GM10266 (cell line): ENCODE data around the gene TTLL11.
"Not testable (repeated sequence)": the region's sequence is repeated elsewhere in the genome, so short reads cannot be mapped to it uniquely, and the experiment has no call there.

ENCODE experiments used
- DNase-seq: peaks from one replicate; pipeline ENCODE4 v3.0.0; 2012; ENCODE audit errors: extremely low spot score
- TF ChIP-seq, protein P1 (sequence below): IDR thresholded peaks from 2 replicates; pipeline ENCODE4 v1.5.1; 2012; ENCODE audit warnings: mild to moderate bottlenecking, low read depth; ENCODE audit not compliant: control insufficient read depth, insufficient read depth; ENCODE audit errors: missing control alignments

Gene TTLL11

DNA sequence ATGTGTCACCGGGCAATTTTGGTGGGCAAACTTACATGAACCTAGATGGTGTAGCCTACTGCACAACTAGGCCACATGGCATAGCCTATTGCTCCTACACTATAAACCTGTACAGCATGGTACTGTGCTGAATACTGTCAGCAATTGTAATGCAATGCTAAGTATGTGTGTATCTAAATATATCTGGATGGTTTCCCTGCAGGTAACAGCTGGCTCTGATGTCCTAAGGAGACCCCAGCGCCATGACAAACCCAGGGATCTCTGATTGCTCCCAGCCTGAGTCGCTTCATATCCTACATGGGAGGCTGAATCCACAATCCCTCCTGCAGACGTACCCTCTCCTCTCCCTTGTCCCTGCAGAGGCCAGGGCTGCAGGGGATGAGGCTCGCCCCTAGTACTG lies 26.6 kb upstream of the TTLL11 start:
- TF ChIP-seq, protein P1, sequence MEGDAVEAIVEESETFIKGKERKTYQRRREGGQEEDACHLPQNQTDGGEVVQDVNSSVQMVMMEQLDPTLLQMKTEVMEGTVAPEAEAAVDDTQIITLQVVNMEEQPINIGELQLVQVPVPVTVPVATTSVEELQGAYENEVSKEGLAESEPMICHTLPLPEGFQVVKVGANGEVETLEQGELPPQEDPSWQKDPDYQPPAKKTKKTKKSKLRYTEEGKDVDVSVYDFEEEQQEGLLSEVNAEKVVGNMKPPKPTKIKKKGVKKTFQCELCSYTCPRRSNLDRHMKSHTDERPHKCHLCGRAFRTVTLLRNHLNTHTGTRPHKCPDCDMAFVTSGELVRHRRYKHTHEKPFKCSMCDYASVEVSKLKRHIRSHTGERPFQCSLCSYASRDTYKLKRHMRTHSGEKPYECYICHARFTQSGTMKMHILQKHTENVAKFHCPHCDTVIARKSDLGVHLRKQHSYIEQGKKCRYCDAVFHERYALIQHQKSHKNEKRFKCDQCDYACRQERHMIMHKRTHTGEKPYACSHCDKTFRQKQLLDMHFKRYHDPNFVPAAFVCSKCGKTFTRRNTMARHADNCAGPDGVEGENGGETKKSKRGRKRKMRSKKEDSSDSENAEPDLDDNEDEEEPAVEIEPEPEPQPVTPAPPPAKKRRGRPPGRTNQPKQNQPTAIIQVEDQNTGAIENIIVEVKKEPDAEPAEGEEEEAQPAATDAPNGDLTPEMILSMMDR, result no peak
- DNase-seq, result no peak

DNA sequence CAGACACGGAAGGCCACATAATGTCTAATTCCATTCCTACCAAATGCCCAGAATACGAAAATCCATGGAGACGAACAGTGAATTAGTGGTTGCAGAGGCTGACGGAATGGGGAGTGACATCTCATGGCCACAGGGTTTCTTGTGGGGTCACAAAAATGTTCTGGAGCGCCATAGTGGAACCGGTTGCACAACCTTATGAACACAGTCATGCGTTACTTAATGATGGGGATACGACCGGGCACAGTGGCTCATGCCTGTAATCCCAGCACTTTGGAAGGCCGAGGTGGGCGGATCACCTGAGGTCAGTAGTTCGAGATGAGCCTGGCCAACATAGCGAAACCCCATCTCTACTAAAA lies 26.0 kb upstream of the TTLL11 start:
- no peak for DNase-seq

DNA sequence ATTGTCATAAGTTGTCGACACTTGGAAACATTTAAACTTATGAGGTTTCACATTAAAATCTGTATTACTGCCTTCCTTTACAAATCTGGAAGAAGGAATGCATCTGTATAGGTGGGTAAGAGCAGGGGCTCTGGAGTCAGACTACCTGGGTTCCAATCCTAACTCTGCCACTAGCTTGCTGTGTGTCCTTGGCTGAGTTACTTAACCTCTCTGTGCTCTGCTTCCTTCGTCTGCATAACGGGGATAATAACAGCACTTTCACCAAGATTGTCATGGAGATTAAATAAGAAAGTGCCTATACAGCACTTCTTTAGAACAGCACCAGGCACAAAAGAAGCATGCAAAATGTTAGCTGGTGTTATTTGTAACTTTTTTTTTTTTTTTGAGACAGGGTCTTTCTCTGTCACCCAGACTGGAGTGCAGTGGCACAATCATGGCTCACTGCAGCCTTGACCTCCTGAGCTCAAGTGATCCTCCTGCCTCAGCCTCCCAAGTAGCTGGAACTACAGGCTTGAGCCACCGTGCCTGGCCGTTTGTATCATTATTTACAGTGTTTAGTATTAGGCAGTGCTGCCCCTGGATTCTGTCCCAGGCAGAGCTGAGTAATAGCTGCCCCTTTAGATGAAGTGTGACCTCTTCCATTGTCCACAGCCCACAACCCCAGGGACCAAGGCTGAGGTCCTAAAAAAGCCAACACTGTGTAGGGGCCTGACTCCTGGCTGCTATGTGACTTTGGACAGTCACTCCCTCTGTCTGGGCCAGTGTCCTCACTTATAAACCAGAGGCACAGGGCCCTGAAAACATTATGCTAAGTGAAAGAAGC lies 25.4 kb upstream of the TTLL11 start:
- no peak for DNase-seq
- TF ChIP-seq, protein P1, result no peak

More for the DNA sequence above, 26.0 kb upstream of the TTLL11 start:
- TF ChIP-seq, protein P1, result no peak

DNA sequence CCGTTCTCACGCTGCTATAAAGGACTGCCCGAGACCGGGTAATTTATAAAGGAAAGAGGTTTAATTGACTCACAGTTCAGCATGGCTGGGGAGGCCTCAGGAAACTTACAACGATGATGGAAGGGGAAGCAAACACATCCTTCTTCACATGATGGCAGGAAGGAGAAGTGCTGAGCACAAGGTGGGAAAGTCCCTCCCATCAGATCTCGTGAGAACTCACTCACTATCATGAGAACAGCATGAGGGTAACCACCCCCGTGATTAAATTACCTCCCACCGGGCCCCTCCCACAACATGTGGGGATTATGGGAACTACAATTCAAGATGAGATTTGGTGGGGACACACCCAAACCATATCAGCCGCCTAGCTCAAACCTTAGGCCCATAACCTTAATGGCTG lies 24.1 kb upstream of the TTLL11 start:
- DNase-seq, result not testable (repeated sequence)

DNA sequence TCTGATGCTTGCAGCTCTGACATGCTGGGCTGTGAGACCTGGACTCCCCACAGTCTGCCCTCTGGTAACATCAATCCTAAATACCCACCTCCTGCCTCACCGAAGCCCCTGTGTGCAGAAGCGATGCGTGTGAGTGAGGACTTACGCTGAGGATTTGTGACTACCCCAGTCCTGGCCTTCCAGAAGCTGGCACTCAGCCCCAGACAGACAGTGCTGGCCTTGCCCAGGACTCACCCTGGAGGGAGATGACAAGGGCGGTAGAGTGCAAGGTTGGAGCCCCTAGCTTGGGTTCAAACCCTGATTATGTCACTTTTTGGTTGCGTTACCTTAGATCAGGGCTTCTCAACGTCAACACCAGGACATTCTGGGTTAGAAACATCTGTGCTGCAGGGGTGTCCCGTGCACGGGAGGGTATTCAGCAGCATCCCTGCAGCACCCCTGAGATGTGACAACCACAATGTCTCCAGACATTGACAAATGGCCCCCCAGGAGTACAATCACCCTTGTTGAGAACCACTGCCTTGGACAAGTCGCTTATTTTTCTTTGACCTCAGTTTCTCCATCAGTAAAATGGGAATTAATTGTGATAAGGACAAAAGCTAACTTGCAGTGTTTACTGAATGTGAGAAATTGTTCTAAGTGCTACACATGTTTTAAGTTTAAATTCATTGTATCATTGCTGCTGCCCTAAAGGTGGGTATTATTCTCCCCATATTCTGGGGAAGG lies 23.5 kb upstream of the TTLL11 start:
- TF ChIP-seq, protein P1, result no peak
- no peak for DNase-seq

DNA sequence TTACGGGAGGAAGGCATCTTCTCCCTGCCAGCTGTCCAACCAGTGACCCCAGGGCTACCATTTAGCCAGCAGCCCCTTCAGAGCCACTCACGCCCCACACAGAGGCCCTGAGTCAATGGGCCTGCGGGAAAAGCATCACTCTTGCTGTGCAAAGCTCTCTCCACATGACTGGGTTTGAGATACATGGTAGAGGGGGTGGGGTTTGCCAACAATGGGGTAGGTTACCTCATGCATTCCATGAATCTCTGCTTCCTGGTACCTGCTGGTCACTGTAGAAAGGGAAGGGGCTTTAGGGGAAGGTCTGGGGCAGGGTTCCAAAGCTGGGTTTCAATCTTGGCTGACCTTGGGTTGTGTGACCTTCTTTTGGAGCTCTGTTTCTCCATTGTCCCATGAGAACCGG lies 22.9 kb upstream of the TTLL11 start:
- TF ChIP-seq, protein P1, result no peak
- DNase-seq, result no peak

DNA sequence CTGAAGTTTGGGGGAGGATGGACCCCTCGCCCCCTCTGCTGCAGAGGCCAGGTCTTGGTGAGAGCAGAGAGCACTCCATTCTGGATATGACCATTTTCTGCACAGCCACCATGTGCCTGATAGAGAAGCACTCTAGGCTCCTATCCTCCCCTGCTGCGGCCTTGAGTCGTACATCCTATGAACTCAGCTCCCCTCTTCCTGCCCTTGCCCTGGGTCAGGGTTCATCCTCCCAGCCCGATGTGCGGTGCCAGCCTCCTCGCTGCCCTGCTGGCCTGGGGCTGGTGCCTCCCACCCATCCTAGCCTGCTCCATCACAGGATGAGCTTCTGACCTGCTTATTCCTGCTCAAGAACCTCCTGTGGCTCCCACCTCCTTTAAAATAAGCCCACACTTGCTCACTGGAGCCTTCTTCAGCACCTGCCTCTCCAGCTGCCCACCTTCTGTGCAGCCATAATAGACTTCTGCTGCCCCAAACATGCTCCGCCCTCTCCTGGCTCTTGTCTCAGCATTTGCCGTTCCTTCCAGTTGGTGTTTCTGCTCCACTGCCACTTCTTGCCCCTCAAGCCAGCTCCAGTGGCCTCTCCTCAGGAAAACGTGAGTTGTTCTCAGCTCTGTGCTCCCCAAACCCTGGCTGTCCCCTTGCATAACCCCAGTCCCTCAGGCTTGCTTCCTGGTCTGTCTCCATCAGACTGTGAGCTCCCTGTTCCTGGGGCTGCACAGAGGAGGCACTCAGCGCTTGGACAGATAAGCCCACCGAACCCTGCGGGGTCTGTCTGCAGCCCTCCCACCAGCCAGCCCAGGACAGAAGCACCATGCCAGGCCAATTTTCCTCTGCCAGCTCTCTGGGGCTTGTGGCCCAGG lies 22.3 kb upstream of the TTLL11 start:
- no peak for DNase-seq
- TF ChIP-seq, protein P1, result no peak
